Measurements from ENCODE around the gene EXOSC6. TPM values are rescaled to one million over a fixed set of nuclear protein-coding genes. Genes with fewer than 3 reads are reported as not detected.

The EXOSC6 gene
- total RNA-seq, 1 experiment from 2014 or later = 49.8 TPM

GRCh38 chr16:70258946-70259345 is 7.2 kb upstream of the EXOSC6 start:
- ChIA-PET POLR2A (interaction anchor here (0.6 kb wide), 1 partner anchor 28 kb away, joined by 3 read pairs; no protein-coding TSS in a partner anchor), CTCF (interaction anchor here (0.6 to 1.0 kb wide), 2 partner anchors 9 to 222 kb away, joined by 3 to 6 read pairs; no protein-coding TSS in a partner anchor)
- Mint-ChIP-seq H3K9me3 (ENCODE audit: unreplicated experiment) (no peaks in the 10 kb centered on the region), H3K4me1 (ENCODE audit: insufficient read depth, unreplicated experiment) (no peaks in the 10 kb centered on the region), H3K4me3 (ENCODE audit: unreplicated experiment) (no peak overlapping the region), H3K27ac (ENCODE audit: low read depth, unreplicated experiment) (no peak overlapping the region), H3K36me3 (ENCODE audit: insufficient read depth, unreplicated experiment) (peaks cover 100% of the 10 kb centered on the region), H3K27me3 (ENCODE audit: insufficient read depth, unreplicated experiment) (no peaks in the 10 kb centered on the region)
- TF ChIP-seq, protein P1, sequence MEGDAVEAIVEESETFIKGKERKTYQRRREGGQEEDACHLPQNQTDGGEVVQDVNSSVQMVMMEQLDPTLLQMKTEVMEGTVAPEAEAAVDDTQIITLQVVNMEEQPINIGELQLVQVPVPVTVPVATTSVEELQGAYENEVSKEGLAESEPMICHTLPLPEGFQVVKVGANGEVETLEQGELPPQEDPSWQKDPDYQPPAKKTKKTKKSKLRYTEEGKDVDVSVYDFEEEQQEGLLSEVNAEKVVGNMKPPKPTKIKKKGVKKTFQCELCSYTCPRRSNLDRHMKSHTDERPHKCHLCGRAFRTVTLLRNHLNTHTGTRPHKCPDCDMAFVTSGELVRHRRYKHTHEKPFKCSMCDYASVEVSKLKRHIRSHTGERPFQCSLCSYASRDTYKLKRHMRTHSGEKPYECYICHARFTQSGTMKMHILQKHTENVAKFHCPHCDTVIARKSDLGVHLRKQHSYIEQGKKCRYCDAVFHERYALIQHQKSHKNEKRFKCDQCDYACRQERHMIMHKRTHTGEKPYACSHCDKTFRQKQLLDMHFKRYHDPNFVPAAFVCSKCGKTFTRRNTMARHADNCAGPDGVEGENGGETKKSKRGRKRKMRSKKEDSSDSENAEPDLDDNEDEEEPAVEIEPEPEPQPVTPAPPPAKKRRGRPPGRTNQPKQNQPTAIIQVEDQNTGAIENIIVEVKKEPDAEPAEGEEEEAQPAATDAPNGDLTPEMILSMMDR (IDR thresholded peaks at IDR 0.05; ENCODE audit: unreplicated experiment) = no peak
- no TSS peak for BruUV-seq (replicated peaks)
- DNase-seq (ENCODE audit: unreplicated experiment) = no peak
- intact Hi-C loops (cut with micrococcal nuclease) = no loop called here

DNA sequence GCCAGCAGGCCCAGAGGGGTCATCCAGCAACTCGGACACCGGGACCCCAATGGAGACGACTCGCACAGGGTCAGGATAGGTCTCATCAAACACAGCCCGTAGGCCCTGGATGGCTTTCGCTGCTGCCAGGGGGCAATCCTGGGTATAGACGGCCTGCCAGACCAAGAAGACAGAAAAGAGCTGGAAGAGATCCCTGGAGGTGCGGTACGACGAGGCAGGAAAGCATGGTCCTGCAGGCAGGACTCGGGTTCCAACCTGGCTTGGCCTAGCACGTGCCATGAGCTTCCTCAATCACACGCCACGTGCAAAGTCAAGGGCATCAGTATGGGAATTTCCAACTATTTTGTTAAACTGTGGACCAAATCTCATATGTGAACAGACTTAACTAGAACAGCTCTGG is 6.3 kb upstream of the EXOSC6 start:
- TF ChIP-seq, protein P1 (IDR thresholded peaks at IDR 0.05; ENCODE audit: unreplicated experiment) = no peak
- DNase-seq (ENCODE audit: unreplicated experiment) = no peak
- Mint-ChIP-seq H3K27ac (ENCODE audit: low read depth, unreplicated experiment) (no peak overlapping the region), H3K27me3 (ENCODE audit: insufficient read depth, unreplicated experiment) (no peaks in the 10 kb centered on the region), H3K4me1 (ENCODE audit: insufficient read depth, unreplicated experiment) (no peaks in the 10 kb centered on the region), H3K9me3 (ENCODE audit: unreplicated experiment) (no peaks in the 10 kb centered on the region), H3K36me3 (ENCODE audit: insufficient read depth, unreplicated experiment) (peaks cover 100% of the 10 kb centered on the region), H3K4me3 (ENCODE audit: unreplicated experiment) (no peak overlapping the region)
- BruUV-seq (replicated peaks) = no TSS peak
- ChIA-PET POLR2A (no interaction called here), CTCF (interaction anchor here (0.5 to 1.0 kb wide), 3 partner anchors 8 to 38 kb away, joined by 3 to 6 read pairs (median 3); no protein-coding TSS in a partner anchor)
- intact Hi-C loops (cut with micrococcal nuclease) = no loop called here

GRCh38 chr16:70257391-70257790 is 5.7 kb upstream of the EXOSC6 start:
- Mint-ChIP-seq H3K9me3 (ENCODE audit: unreplicated experiment) (no peaks in the 10 kb centered on the region), H3K27me3 (ENCODE audit: insufficient read depth, unreplicated experiment) (no peaks in the 10 kb centered on the region), H3K36me3 (ENCODE audit: insufficient read depth, unreplicated experiment) (peaks cover 100% of the 10 kb centered on the region), H3K27ac (ENCODE audit: low read depth, unreplicated experiment) (no peak overlapping the region), H3K4me3 (ENCODE audit: unreplicated experiment) (no peak overlapping the region), H3K4me1 (ENCODE audit: insufficient read depth, unreplicated experiment) (no peaks in the 10 kb centered on the region)
- TF ChIP-seq, protein P1 (IDR thresholded peaks at IDR 0.05; ENCODE audit: unreplicated experiment) = no peak
- intact Hi-C loops (cut with micrococcal nuclease) = no loop called here
- no TSS peak for BruUV-seq (replicated peaks)
- CTCF ChIA-PET = interaction anchor here (1.0 kb wide), 1 partner anchor 15 kb away, joined by 3 read pairs; no protein-coding TSS in a partner anchor
- no peak for DNase-seq (ENCODE audit: unreplicated experiment)
- POLR2A ChIA-PET = no interaction called here

DNA sequence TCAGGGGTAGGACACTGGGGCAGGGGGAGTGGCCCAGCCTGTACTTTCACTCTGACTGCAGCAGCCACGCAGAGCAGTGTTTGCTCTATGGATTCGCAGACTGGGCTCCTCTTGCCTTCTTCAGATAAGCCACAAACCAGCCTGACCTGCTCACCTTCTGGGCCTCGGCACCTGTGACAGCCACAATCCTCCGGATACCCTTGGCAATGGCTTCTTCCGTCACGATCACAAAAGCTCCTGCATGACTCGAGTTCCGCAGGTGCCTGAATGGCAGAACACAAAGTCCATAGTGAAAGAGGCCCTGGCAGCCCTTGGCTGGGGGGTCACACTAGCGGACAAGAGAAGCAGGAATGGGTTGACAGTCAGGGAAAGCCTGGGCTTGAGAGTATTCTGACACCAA is 3.8 kb upstream of the EXOSC6 start:
- intact Hi-C loops (cut with micrococcal nuclease) = no loop called here
- H3K4me1 Mint-ChIP-seq (ENCODE audit: insufficient read depth, unreplicated experiment) = no peaks in the 10 kb centered on the region
- POLR2A ChIA-PET = no interaction called here
- no peaks in the 10 kb centered on the region for H3K27me3 Mint-ChIP-seq (ENCODE audit: insufficient read depth, unreplicated experiment)
- CTCF ChIA-PET = interaction anchor here (0.9 kb wide), 1 partner anchor 398 kb away, joined by 3 read pairs; no protein-coding TSS in a partner anchor
- no peak for DNase-seq (ENCODE audit: unreplicated experiment)
- H3K36me3 Mint-ChIP-seq (ENCODE audit: insufficient read depth, unreplicated experiment) = peaks cover 96% of the 10 kb centered on the region
- no TSS peak for BruUV-seq (replicated peaks)
- no peak overlapping the region for H3K4me3 Mint-ChIP-seq (ENCODE audit: unreplicated experiment)
- no peaks in the 10 kb centered on the region for H3K9me3 Mint-ChIP-seq (ENCODE audit: unreplicated experiment)
- H3K27ac Mint-ChIP-seq (ENCODE audit: low read depth, unreplicated experiment) = no peak overlapping the region
- TF ChIP-seq, protein P1 (IDR thresholded peaks at IDR 0.05; ENCODE audit: unreplicated experiment) = no peak
